H1 (cell line): ENCODE data around the gene ACACA. TPM values are rescaled to one million over a fixed set of nuclear protein-coding genes. Genes with fewer than 3 reads are reported as not detected.

Experiments
- CTCF ChIA-PET: fragments of 300-600 bp; sonication (Branson Sonifier 250); formaldehyde crosslinking; loops from one replicate; lab custom pipeline; 2021; ENCODE audit not compliant: partially characterized antibody; lab: Charles Lee
- POLR2A ChIA-PET: fragments of 300-600 bp; sonication (Branson Sonifier 250); formaldehyde crosslinking; loops from one replicate; lab custom pipeline; 2021; ENCODE audit warnings: inconsistent platforms; ENCODE audit not compliant: partially characterized antibody; lab: Charles Lee
- DNase-seq, 2 experiments: peaks; one replicate each; pipeline versions ENCODE4 v3.0.0 to v3.0.0-alpha.2; 2010 to 2022; ENCODE audit warnings: low spot score in 2 of 2, low read depth in 1 of 2, mixed read lengths in 1 of 2
- FAIRE-seq: peaks from 2 replicates; lab custom pipeline; 2011; peaks lifted over from hg19 to GRCh38; lab: Jason Lieb, UNC
- H2AFZ ChIP-seq: 2 replicates; pipeline ENCODE4 v1.8.1; 2012; ENCODE audit warnings: low read length, inconsistent platforms
- H2AK5ac ChIP-seq: 2 replicates; pipeline ENCODE4 v1.6.1; 2013; ENCODE audit warnings: low read depth, low read length
- H2BK120ac ChIP-seq: replicated peaks from 2 replicates; pipeline ENCODE3; 2013; ENCODE audit warnings: low read depth, low read length, inconsistent platforms
- H2BK12ac ChIP-seq: 2 replicates; pipeline ENCODE4 v1.6.1; 2013; ENCODE audit warnings: low read depth, low read length
- H2BK15ac ChIP-seq: 2 replicates; pipeline ENCODE4 v1.6.1; 2013; ENCODE audit warnings: low read length
- H2BK20ac ChIP-seq: 2 replicates; pipeline ENCODE4 v1.6.1; 2013; ENCODE audit warnings: low read length
- H2BK5ac ChIP-seq: 2 replicates; pipeline ENCODE4 v1.6.1; 2013; ENCODE audit warnings: low read depth, low read length
- H3K14ac ChIP-seq: 2 replicates; pipeline ENCODE4 v1.6.1; 2013; ENCODE audit warnings: inconsistent platforms; ENCODE audit not compliant: insufficient read length
- H3K18ac ChIP-seq: 2 replicates; pipeline ENCODE4 v1.6.1; 2013; ENCODE audit warnings: low read length; ENCODE audit errors: extremely low read depth
- H3K23ac ChIP-seq: 2 replicates; pipeline ENCODE4 v1.6.1; 2013; ENCODE audit warnings: inconsistent platforms; ENCODE audit not compliant: insufficient read length
- H3K23me2 ChIP-seq: 2 replicates; pipeline ENCODE4 v1.6.1; 2013; ENCODE audit warnings: low read depth, low read length
- H3K27ac ChIP-seq: 2 replicates; pipeline ENCODE4 v1.6.1; 2011; ENCODE audit warnings: low read depth, low read length, inconsistent platforms
- H3K27me3 ChIP-seq, 4 experiments: replicated peaks in 1 of 4; 1 replicate in 1 of 4; 2 replicates in 3 of 4; pipeline versions ENCODE4 v1.6.1 to v1.8.1; 2011 to 2013; ENCODE audit warnings: low read length in 3 of 4, mild to moderate bottlenecking in 3 of 4, inconsistent platforms in 2 of 4, mixed read lengths in 2 of 4, moderate library complexity in 1 of 4; ENCODE audit not compliant: control insufficient read depth in 3 of 4, insufficient read depth in 3 of 4; ENCODE audit errors: extremely low read depth in 1 of 4
- H3K36me3 ChIP-seq, 4 experiments: 2 replicates each; pipeline versions ENCODE4 v1.6.1 to v1.8.1; 2011 to 2013; ENCODE audit warnings: mild to moderate bottlenecking in 4 of 4, low read length in 3 of 4, moderate library complexity in 2 of 4, control low read depth in 1 of 4, inconsistent platforms in 1 of 4; ENCODE audit not compliant: insufficient read depth in 4 of 4, control insufficient read depth in 2 of 4
- H3K4ac ChIP-seq: replicated peaks from 2 replicates; pipeline ENCODE3; 2013; ENCODE audit warnings: low read length, low read depth, mixed read lengths, inconsistent platforms; ENCODE audit not compliant: insufficient read length
- H3K4me1 ChIP-seq, 4 experiments: replicated peaks in 1 of 4; 1 replicate in 1 of 4; 2 replicates in 3 of 4; pipeline versions ENCODE4 v1.6.1 to v1.8.1; 2011 to 2013; ENCODE audit warnings: low read length in 3 of 4, inconsistent platforms in 2 of 4, mixed read lengths in 1 of 4; ENCODE audit not compliant: insufficient read depth in 4 of 4, control insufficient read depth in 3 of 4
- H3K4me2 ChIP-seq, 2 experiments: 2 replicates each; pipeline versions ENCODE4 v1.6.1 to v1.8.1; 2011 to 2013; ENCODE audit warnings: low read depth in 2 of 2, low read length in 2 of 2, control low read depth in 1 of 2, inconsistent platforms in 1 of 2, mild to moderate bottlenecking in 1 of 2; ENCODE audit not compliant: insufficient read depth in 1 of 2
- H3K4me3 ChIP-seq, 4 experiments: fragments of 200-600, 300-600 bp in 1 of 4; sonication (generic), shearing (Covaris generic), sonication (Bioruptor Twin) in 1 of 4; 2 replicates each; pipeline versions ENCODE4 v1.5.1 to v1.8.1; 2011 to 2016; ENCODE audit warnings: low read length in 4 of 4, low read depth in 3 of 4, control low read depth in 2 of 4, inconsistent platforms in 2 of 4, mild to moderate bottlenecking in 2 of 4, mixed read lengths in 1 of 4, moderate library complexity in 1 of 4; ENCODE audit not compliant: insufficient read depth in 2 of 4; ENCODE audit errors: extremely low read depth in 1 of 4
- H3K56ac ChIP-seq: replicated peaks from 2 replicates; pipeline ENCODE3; 2013; ENCODE audit warnings: low read depth, mild to moderate bottlenecking, mixed read lengths, low read length, inconsistent platforms; ENCODE audit not compliant: insufficient read length
- H3K79me1 ChIP-seq: 2 replicates; pipeline ENCODE4 v1.6.1; 2013; ENCODE audit warnings: low read depth, low read length, control low read depth
- H3K79me2 ChIP-seq, 2 experiments: 2 replicates each; pipeline versions ENCODE4 v1.6.1 to v1.8.1; 2012 to 2013; ENCODE audit warnings: low read length in 2 of 2, mild to moderate bottlenecking in 2 of 2, inconsistent platforms in 1 of 2; ENCODE audit not compliant: insufficient read depth in 2 of 2, control insufficient read depth in 1 of 2
- H3K9ac ChIP-seq, 4 experiments: replicated peaks in 1 of 4; 1 replicate in 1 of 4; 2 replicates in 3 of 4; pipeline versions ENCODE4 v1.6.1 to v1.8.1; 2011 to 2013; ENCODE audit warnings: low read depth in 3 of 4, low read length in 3 of 4, control low read depth in 2 of 4, mild to moderate bottlenecking in 2 of 4, moderate library complexity in 2 of 4, inconsistent platforms in 1 of 4; ENCODE audit errors: extremely low read depth in 1 of 4
- H3K9me3 ChIP-seq, 2 experiments: 2 replicates each; pipeline versions ENCODE4 v1.6.1 to v1.8.1; 2012 to 2013; ENCODE audit warnings: mild to moderate bottlenecking in 2 of 2, moderate library complexity in 2 of 2, control low read depth in 1 of 2, inconsistent platforms in 1 of 2, low read depth in 1 of 2, low read length in 1 of 2, mixed read lengths in 1 of 2; ENCODE audit not compliant: insufficient read depth in 2 of 2
- H4K20me1 ChIP-seq, 2 experiments: replicated peaks in 1 of 2; 2 replicates each; pipeline versions ENCODE3 to v1.8.1; 2011 to 2013; ENCODE audit warnings: inconsistent platforms in 2 of 2, low read length in 2 of 2, mild to moderate bottlenecking in 1 of 2; ENCODE audit not compliant: insufficient read depth in 2 of 2, control insufficient read depth in 1 of 2
- H4K5ac ChIP-seq: 2 replicates; pipeline ENCODE4 v1.6.1; 2013; ENCODE audit warnings: low read length, low read depth, mixed read lengths, inconsistent platforms; ENCODE audit not compliant: insufficient read length
- H4K8ac ChIP-seq: 2 replicates; pipeline ENCODE4 v1.8.0; 2013; ENCODE audit warnings: mild to moderate bottlenecking, moderate library complexity, low read length, inconsistent platforms; ENCODE audit not compliant: insufficient read depth; ENCODE audit errors: extremely low read depth
- H4K91ac ChIP-seq: replicated peaks from 2 replicates; pipeline ENCODE3; 2013; ENCODE audit warnings: low read length, mixed read lengths, inconsistent platforms; ENCODE audit not compliant: insufficient read length
- BACH1 ChIP-seq: IDR thresholded peaks from 2 replicates; pipeline ENCODE4 v1.6.1; 2012; ENCODE audit warnings: low read length, improper control_type of control experiment
- GABPA ChIP-seq: IDR thresholded peaks from 2 replicates; pipeline ENCODE4 v1.6.1; 2011; ENCODE audit warnings: mild to moderate bottlenecking, low read length, moderate library complexity, borderline replicate concordance; ENCODE audit not compliant: insufficient read depth
- MAFK ChIP-seq: IDR thresholded peaks from 2 replicates; pipeline ENCODE4 v1.6.1; 2012; ENCODE audit warnings: low read depth, mild to moderate bottlenecking, improper control_type of control experiment, low read length
- NANOG ChIP-seq: IDR thresholded peaks from 2 replicates; pipeline ENCODE4 v1.6.1; 2011; ENCODE audit warnings: low read length, low read depth, mild to moderate bottlenecking, inconsistent platforms; ENCODE audit not compliant: insufficient read depth, poor library complexity, severe bottlenecking
- RAD21 ChIP-seq, 2 experiments: IDR thresholded peaks in 1 of 2; conservative IDR thresholded peaks in 1 of 2; 2 replicates each; pipeline ENCODE4 v1.6.1; 2011; ENCODE audit warnings: low read depth in 2 of 2, low read length in 2 of 2, improper control_type of control experiment in 1 of 2, inconsistent platforms in 1 of 2, mild to moderate bottlenecking in 1 of 2, moderate library complexity in 1 of 2
- RBBP5 ChIP-seq: IDR thresholded peaks from 2 replicates; pipeline ENCODE4 v1.7.1; 2012; ENCODE audit warnings: low read depth, mild to moderate bottlenecking, inconsistent platforms, low read length, moderate library complexity, borderline replicate concordance
- RFX5 ChIP-seq: IDR thresholded peaks from 2 replicates; pipeline ENCODE4 v1.6.1; 2011; ENCODE audit warnings: low read depth, low read length, improper control_type of control experiment, borderline replicate concordance
- SIN3A ChIP-seq, 2 experiments: IDR thresholded peaks in 1 of 2; conservative IDR thresholded peaks in 1 of 2; 2 replicates each; pipeline ENCODE4 v1.6.1; 2011 to 2012; ENCODE audit warnings: low read length in 2 of 2, improper control_type of control experiment in 1 of 2, low read depth in 1 of 2, mild to moderate bottlenecking in 1 of 2
- SP1 ChIP-seq: IDR thresholded peaks from 2 replicates; pipeline ENCODE4 v1.6.1; 2011; ENCODE audit warnings: low read depth, low read length
- TAF7 ChIP-seq: optimal IDR thresholded peaks from 2 replicates; pipeline ENCODE3; 2011; ENCODE audit warnings: low read depth, mild to moderate bottlenecking, inconsistent platforms, low read length, moderate library complexity, borderline replicate concordance
- TCF12 ChIP-seq: IDR thresholded peaks from 2 replicates; pipeline ENCODE4 v1.6.1; 2011; ENCODE audit warnings: low read depth, mild to moderate bottlenecking, low read length
- YY1 ChIP-seq: IDR thresholded peaks from 2 replicates; pipeline ENCODE4 v1.6.1; 2011; ENCODE audit warnings: low read depth, mild to moderate bottlenecking, low read length
- WGBS, 2 experiments: shearing (Covaris generic) in 1 of 2; methylation state at CpG; one replicate each; pipeline versions ENCODE4 v1.1.6 to v1.1.7; 2013 to 2015; ENCODE audit warnings: low lambda C conversion rate in 2 of 2, mixed read lengths in 2 of 2, inconsistent platforms in 1 of 2, low coverage in 1 of 2, missing lambda C conversion rate in 1 of 2; ENCODE audit not compliant: insufficient replicate concordance in 2 of 2, insufficient coverage in 1 of 2, insufficient read length in 1 of 2; ENCODE audit errors: extremely low coverage in 1 of 2, missing lambda C conversion rate in 1 of 2; 5-methylcytosine and 5-hydroxymethylcytosine counted together
- polyA plus RNA-seq, 7 experiments: library from polyadenylated mRNA; depleted of rRNA in 3 of 7; stranded (reverse) in 5 of 7; unstranded in 2 of 7; fragments of >200 nt in 5 of 7; fragments of 200-250 nt in 2 of 7; gene quantifications; 1 replicate in 5 of 7; 2 replicates in 1 of 7; 4 replicates in 1 of 7; pipeline versions ENCODE4 v1.2.1 to v1.2.3, GENCODE V29; 2011 to 2013; ENCODE audit warnings: missing spikeins in 2 of 7, mixed read lengths in 2 of 7
- total RNA-seq: library from RNA; stranded (reverse); fragmentation: NEBNext Ultra II Directional; extraction: Animal tissue kit (Norgen Biotek cat#: 25700); gene quantifications from 2 replicates; pipeline ENCODE4 v1.2.1, GENCODE V29; 2021
- TF ChIP-seq, protein P1 (sequence below): IDR thresholded peaks from 2 replicates; pipeline ENCODE4 v1.6.1; 2012; ENCODE audit warnings: inconsistent platforms

The ACACA gene
- total and polyA plus RNA-seq, 2 of the 8 experiments (the other 6 are each of a cell fraction or from before 2014, with no cell fraction given), result 74.0 to 160 TPM

DNA sequence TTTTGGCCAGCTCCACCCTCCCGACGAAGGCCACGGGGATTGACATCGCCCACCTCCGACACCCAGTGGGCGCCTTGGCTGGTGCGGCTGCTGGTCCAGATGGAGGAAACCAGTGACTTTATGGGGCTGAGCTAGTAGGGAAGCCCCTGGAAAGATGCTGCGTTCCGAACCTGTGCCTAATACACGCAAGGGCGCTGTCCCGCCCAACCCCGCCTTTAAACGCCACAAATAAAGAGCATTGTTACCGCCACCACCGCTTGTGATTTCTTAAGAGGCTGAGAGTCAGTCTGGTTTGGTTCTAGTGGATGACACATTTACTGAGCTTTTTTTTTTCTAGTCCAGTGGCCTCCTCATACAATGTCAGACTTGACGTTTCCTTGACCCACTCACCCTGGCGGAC is 350.0 kb downstream of the ACACA start:
- WGBS, 2 experiments, result 92% methylated on average over 18 of the region's 18 CpGs; no CpG with 5 or more reads in 1 of the 2 experiments
- TF ChIP-seq BACH1 (no peak), TCF12 (no peak), RFX5 (no peak), MAFK (no peak), GABPA (no peak), SP1 (no peak), SIN3A (conservative IDR thresholded peaks at IDR 0.05 in 1 of 2, IDR thresholded peaks at IDR 0.05 in 1 of 2; ENCODE audit: low read depth in 1 of 2, low read length in 2 of 2) (no peak), RBBP5 (no peak), YY1 (no peak), NANOG (no peak), RAD21 (IDR thresholded peaks at IDR 0.05 in 1 of 2, conservative IDR thresholded peaks at IDR 0.05 in 1 of 2; ENCODE audit: low read depth in 2 of 2, low read length in 2 of 2) (no peak), TAF7 (no peak)
- TF ChIP-seq, protein P1, sequence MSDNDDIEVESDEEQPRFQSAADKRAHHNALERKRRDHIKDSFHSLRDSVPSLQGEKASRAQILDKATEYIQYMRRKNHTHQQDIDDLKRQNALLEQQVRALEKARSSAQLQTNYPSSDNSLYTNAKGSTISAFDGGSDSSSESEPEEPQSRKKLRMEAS, result no peak

More for the DNA sequence above, 350.0 kb downstream of the ACACA start:
- Histone ChIP-seq H4K5ac (no peak overlapping the region), H3K27me3 (no peaks in the 10 kb centered on the region), H3K23ac (no peak overlapping the region), H4K8ac (no peak overlapping the region), H3K4me2 (no peak overlapping the region), H3K79me1 (no peaks in the 10 kb centered on the region), H3K9ac (no peak overlapping the region), H3K36me3 (peaks cover 0 to 5% (median 0%) of the 10 kb centered on the region in 4 experiments; a peak in 3 of 8 replicates), H4K20me1 (no peaks in the 10 kb centered on the region), H3K9me3 (no peaks in the 10 kb centered on the region), H3K4ac (no peak overlapping the region), H3K18ac (no peak overlapping the region), H4K91ac (no peak overlapping the region), H2BK15ac (no peak overlapping the region), H3K14ac (no peak overlapping the region), H3K4me3 (no peak overlapping the region), H2AFZ (no peak overlapping the region), H2BK12ac (no peak overlapping the region; the same call in 1 of the 2 replicates), H2AK5ac (no peak overlapping the region), H3K23me2 (no peaks in the 10 kb centered on the region), H3K4me1 (peaks cover 0 to 9% (median 0%) of the 10 kb centered on the region in 4 experiments; a peak in 3 of 7 replicates), H3K27ac (no peak overlapping the region), H3K79me2 (no peaks in the 10 kb centered on the region), H2BK20ac (no peak overlapping the region), H3K56ac (no peak overlapping the region), H2BK120ac (no peak overlapping the region), H2BK5ac (no peak overlapping the region)
- CTCF ChIA-PET, result interaction anchor here (0.6 to 2.1 kb wide), 4 partner anchors 9 to 1252 kb away, joined by 3 to 13 read pairs (median 4); no protein-coding TSS in a partner anchor
- POLR2A ChIA-PET, result interaction anchor here (0.9 to 1.1 kb wide), 2 partner anchors 22 to 195 kb away, joined by 3 read pairs; no protein-coding TSS in a partner anchor
- no peak for FAIRE-seq
- no peak for DNase-seq
